ENCODE results near the gene CADPS.
"Not testable (repeated sequence)": the region's sequence is repeated elsewhere in the genome, so short reads cannot be mapped to it uniquely, and the experiment has no call there.

The CADPS gene

GRCh38 chr3:62585861-62586260, 289.4 kb downstream of the CADPS start:
- DNase-seq = no peak

DNA sequence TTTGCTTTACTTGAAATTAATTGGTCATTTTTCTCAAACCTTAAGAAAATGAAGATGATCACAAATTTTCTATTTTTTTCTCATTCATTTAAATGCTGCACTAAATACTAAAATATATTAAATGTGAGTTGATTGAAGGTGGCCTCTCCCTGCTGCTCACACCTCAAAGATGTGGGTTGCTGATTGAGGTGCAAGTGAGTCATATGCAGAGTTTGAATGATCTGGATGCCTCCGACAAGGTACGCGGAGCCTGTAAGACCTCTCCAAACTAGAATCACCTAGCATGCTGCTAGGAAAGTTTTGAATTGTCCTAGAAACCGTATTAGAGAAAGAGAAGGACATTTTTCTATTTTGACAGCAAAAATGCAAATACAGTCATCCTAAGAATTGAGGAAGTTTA, 290.6 kb downstream of the CADPS start:
- no peak for DNase-seq

DNA sequence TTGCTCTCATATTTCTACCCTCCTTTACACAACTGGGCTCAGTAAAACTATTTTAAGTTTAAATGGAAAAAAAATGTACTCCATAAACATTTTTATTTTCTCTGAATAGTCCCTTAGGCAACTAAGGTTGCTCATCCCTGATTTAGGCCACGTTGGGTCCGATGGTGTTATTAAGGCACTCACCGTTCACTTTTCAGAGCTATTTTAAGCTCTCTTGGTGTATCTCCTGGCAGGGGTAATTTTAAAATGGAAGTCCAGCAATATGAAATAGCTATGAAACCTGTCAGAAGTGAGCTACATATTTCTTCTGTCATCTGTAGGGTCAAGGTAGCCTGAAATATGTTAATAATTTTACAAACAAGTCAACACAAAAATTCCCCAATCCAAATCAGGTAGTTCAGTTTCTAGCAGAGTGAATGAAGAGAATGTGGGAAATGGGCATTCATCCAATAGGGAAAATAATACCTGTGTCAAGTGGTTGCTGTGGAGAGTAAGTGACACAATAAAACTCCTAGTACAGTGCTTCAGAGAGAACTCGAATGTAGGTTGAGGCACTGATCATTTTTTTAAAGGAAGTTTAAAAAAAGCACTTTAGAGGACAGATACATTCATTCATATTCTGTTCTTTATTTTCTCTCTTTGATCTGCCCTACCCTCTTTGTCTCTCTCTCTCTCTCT, 292.6 kb downstream of the CADPS start:
- no peak for DNase-seq

DNA sequence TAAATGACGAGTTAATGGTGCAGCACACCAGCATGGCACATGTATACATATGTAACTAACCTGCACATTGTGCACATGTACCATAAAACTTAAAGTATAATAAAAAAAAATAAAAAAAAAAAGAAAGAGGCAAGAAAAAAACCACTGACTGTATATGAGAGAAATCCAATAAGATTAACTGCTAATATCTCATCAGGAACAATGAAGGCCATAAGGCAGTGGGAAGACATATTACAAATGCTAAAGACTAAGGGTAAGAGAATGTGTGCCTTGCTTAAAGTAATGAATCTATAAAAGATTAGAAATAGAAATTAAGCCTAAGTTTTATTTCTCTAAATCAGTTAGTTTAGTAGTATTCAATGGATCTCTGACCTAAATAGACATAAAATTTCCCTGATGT, 294.7 kb downstream of the CADPS start:
- not testable (repeated sequence) for DNase-seq

GRCh38 chr3:62577153-62577552, 298.1 kb downstream of the CADPS start:
- DNase-seq = no peak

DNA sequence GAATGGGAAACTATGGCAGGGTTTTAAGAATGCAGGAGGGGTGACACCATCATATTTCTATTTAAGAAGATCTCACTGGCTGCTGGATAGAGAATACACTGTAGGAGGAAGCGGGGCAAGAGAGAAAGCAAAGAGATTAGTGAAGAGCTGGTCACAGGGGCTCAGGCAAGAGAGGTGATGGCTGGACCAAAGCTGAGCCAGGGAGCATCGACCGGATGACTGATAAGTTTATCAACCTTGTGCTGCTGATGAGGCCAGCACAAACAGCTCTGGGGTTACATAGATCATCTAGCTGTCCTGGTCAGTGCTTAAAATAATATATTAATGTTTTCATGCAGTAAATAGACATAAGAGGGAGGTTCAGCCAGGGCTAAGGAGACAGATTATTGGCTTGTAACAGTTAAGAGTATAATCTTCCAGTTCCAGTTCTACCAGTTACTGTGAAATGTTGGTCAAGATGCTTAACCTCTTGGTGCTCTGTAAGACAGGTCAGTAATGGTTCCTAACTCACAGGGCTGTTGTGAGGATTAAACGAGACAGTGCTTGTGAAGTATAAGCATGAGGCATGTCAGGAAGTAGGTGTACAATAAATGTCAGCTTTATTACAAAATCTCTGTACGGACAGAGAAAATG, 300.8 kb downstream of the CADPS start:
- no peak for DNase-seq

DNA sequence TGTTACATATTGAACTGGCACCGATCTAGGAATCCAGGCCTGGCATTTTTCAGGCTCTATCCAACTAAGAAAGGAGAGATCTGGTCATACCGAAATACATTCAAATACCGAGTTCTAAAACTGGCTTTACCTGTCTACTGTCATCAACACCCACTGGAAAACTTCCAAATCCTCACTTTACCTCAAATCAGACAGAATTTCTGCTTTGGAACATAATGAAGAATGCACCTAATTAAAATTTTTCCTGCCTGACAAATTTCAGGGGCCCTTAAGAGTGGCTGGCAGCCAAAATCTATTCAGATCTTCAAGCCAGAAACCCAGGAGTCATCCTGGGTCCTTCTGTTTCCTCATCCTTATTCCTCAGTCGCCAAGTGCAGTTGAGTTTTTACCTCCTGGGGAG, 303.3 kb downstream of the CADPS start:
- no peak for DNase-seq

DNA sequence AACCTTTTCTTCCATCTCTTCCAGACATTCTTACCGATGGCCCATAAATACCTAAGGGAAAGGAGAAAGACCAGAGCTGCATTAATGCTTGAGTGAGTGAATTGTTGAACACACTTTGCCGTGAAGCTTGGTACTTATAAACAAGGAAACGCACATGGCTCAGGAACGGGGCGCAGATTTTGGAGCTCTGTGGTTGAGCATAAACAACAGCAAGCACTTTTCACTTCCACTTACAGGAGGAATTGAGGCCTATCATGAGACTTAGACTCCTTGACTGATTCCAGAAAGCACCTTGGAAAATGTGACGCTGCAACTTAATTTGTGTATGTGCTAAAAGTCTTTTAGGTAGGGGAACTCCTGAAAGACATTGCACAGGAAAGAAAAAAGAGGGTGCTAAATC, 304.3 kb downstream of the CADPS start:
- no peak for DNase-seq

GRCh38 chr3:62569609-62570008, 305.6 kb downstream of the CADPS start:
- DNase-seq = no peak

DNA sequence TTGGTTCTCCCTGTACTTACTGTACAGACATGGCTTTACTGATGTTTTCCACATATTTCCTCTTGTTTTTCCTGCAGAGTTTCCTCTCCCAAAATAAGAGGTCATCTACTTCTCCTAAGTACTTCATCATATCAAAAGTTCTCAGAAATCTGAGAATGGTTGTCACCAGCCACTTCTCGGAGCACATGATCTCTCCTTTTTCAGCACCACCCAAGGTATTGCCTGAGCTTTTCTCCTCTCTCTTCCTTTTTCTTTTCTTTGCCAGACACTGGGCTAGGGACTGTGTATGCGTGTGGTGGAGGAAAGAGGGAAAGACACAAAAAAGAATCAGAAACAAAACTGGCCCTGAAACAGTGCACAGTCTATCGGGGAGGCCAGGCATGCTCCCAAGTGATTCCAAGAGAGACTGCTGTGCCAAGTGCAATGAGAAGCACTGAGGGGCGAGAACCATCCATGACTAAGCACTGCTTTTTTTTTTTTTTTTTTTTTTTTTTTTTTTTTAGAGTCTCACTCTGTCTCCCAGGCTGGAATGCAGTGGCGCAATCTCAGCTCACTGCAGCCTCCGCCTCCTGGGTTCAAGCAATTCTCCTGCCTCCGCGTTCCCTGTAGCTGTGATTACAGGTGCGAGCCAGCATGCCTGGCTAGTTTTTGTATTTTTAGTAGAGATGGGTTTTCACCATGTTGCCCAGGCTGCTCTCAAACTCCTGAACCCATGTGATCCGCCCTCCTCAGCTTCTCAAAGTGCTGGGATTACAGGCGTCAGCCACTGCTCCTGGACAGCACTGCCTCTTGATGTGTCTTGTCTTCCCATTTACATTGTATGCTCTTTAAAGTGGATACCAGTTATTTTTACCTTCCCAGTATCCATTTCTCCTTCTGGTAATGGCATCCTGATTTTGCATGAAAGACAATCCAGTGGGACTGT, 307.9 kb downstream of the CADPS start:
- no peak for DNase-seq

GRCh38 chr3:62566022-62566557, 309.1 kb downstream of the CADPS start:
- no peak for DNase-seq

GRCh38 chr3:62562596-62562995, 312.6 kb downstream of the CADPS start:
- no peak for DNase-seq

DNA sequence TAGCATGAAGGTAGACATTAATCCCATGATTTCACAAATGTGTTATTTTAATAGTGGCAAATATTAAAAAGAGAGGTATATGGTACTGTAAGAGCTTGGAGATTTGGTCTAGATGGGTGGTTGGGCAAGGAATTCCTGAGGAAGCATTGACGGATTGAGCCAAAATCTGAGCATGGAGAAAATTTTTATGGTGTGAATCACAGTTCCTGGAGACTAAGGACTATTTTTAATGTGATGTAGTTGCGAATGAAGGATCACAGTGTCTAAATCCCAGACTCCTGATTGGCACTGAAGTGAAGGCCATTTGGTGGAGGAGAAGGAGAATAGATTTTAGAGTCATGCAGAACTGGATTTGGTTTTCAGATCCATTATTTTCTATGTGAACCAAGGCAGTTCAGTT, 313.2 kb downstream of the CADPS start:
- no peak for DNase-seq

DNA sequence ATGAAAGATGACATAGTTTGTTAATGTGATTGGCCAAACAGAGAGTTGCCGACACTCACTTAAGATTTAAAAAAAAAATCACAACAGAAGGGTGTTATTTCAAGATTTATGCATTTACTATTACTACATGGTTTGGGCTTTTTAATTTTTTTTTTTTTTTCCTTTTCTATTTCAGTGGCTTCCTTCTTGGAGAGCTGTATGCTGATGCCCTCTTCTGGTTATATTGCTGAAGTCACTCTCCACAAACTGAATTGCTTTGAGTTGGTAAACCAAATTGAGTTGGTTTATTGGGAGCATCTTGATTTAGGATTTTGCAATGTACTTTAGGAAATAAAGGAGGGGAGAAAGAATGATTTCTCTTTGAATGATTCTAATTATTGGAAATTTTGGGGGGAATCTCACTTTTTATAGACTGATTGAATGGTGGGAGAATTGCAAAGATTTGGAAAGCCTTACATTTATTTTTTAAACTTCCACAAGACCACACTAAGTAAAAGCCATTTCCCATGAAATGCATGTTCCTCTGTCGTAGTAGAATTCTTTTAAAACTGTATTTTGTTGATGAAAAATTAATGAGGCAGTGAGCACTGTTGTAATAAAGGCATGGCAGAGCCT, 315.3 kb downstream of the CADPS start:
- DNase-seq = no peak

GRCh38 chr3:62558549-62559112, 316.6 kb downstream of the CADPS start:
- DNase-seq = no peak

DNA sequence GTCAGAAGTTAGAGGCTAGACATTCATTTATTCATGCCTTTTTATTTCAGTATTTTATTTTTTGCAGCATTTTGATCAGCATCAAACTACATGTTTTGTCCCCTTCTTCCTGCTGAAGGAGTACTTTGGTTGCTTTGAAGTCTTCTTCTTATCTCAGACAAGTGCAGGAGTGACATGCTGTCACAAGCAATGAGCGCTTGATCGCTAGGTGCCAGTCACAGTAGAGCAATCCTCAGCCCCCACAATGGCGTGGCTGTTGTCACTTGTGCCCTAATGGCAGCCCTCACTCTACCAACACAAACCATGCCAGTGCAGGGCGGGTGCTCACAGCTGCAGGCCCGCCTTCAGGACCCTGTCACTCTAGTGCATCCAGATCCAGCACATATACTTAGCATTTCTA, 317.2 kb downstream of the CADPS start:
- DNase-seq = no peak

GRCh38 chr3:62557450-62557849, 317.8 kb downstream of the CADPS start:
- DNase-seq = no peak

DNA sequence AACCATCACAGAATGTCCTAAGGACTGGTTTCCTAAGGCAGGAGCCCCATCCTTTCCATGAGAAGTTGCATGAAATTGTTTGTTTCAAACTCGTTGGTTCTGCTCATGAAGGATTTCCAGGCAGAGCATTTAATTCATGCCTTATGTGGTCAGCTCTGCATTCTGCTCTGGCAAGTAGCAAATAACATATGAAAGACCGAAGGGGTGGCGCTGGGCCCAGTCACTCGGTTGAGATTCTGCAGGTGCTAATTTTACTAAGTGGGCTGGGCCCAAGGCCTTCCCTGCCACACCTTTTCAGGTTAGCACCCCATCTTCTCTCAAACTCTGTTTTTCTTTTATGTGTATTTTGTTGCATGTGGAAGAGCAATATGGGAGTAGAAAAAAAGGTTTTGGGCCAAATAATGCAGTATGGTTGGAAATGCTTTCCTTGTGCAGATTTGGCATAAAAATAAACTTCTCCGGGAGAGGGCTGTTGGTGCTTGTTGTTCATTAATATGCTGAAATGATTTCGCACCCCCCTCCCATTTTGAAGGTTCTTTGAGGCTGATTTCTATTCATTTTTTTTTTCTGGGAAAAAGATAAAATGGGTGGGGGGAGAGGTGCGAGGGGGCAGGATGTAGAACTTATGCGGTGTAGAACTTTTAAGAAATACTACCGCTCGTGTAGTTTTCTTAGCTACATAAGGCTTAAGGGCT, 318.9 kb downstream of the CADPS start:
- no peak for DNase-seq

DNA sequence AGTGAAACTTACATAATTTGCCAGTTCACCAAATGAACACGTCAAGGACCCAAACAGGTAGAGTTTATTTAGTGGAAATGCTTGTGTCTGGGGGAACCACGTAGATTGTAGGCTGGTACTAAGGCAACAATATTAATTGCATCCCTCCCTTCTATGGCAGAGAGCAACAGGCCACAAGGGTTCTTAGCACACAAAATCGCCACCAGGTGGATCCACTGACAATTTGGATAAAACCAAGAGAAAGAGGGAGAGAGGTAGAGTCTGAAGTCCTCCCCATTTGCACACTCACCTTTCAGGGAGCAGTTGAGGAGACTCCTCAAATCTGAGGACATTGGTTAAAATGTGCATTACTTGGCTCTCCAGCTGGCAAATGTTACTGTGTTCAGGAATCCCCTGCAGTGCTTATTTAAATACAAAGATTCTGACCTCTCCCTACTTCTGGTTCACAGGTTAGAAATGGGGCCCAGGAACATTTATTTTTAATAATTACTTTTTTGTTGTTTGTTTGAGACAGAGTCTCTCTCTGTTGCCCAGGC, 320.9 kb downstream of the CADPS start:
- DNase-seq = no peak

GRCh38 chr3:62553811-62554210, 321.4 kb downstream of the CADPS start:
- no peak for DNase-seq

DNA sequence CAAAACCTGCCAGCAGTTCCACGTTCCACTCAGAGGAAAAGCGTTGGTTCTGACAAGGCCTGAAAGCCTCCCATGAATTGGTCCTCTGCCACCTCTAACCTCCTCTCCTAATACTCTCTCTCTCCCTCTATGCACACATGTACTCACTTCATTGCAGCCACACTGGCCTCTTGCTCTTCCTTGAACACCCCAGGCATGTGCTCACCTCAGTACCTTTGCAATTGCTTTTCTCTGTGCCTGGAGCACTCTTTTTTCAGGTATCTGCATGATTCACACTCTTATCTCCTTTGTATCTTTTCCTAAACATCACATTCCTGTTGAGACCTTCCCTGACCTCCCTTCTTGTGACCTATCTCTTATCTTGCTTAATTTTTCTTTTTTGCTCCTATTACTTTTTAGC, 323.7 kb downstream of the CADPS start:
- no peak for DNase-seq

GRCh38 chr3:62550439-62550838, 324.8 kb downstream of the CADPS start:
- DNase-seq = no peak
